ENCODE measurements around the gene RET.

DNA sequence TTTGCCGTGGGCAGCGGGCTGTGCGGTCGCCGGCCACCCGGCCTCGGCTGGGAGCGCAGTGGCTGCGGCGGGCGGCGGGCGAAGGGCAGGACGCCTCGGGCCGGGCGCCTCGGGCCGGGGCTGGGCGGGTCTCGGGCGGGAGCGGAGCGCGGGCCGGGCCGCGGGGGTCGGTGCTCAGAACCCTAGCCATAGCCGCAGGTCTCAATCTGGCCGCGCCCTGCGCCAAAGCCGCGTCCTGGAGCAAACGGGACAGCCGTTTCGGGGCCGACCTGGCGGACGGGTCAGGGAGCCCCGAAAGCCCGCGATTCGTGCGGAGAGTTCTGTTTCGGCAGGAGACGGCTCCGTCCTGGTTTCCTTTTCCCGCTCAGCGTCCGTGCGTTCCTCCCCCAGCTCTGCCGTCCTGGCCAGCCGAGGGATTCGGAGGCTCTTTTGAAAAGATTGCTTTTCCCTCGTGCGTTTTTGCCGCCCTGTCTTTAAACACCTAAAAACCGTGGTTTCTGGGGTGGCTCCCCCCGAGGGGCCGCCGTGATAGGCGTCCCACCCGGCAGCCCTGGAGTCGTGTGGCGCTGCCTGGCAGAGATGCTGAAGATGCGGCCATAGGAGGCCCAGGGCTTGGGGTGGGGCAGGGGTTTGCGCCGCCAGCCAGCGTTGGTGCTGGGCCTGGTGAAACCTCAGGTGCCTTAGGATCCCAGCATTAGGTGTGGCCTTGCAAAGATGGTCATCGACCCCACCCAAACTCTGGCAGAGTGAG is 727 bp downstream of the RET start:
- no peak for TF ChIP-seq ZFHX2 (tag by site-specific recombination; conservative IDR thresholded peaks at IDR 0.05)
- TF ChIP-seq KLF10 (tag by site-specific recombination; IDR thresholded peaks at IDR 0.05): no peak
- no peak for TF ChIP-seq CTCF (tag by site-specific recombination; IDR thresholded peaks at IDR 0.05)
- no peak for TF ChIP-seq PATZ1 (tag by site-specific recombination; IDR thresholded peaks at IDR 0.05)
- TF ChIP-seq, protein P1, sequence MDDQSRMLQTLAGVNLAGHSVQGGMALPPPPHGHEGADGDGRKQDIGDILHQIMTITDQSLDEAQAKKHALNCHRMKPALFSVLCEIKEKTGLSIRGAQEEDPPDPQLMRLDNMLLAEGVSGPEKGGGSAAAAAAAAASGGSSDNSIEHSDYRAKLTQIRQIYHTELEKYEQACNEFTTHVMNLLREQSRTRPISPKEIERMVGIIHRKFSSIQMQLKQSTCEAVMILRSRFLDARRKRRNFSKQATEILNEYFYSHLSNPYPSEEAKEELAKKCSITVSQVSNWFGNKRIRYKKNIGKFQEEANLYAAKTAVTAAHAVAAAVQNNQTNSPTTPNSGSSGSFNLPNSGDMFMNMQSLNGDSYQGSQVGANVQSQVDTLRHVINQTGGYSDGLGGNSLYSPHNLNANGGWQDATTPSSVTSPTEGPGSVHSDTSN (CRISPR knock-in tag; IDR thresholded peaks at IDR 0.05): no peak
- TF ChIP-seq, protein P2, sequence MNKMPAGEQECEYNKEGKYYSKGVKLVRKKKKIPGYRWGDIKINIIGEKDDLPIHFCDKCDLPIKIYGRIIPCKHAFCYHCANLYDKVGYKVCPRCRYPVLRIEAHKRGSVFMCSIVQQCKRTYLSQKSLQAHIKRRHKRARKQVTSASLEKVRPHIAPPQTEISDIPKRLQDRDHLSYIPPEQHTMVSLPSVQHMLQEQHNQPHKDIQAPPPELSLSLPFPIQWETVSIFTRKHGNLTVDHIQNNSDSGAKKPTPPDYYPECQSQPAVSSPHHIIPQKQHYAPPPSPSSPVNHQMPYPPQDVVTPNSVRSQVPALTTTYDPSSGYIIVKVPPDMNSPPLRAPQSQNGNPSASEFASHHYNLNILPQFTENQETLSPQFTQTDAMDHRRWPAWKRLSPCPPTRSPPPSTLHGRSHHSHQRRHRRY (tag by site-specific recombination; IDR thresholded peaks at IDR 0.05): no peak

Measured in HEK293 (cell line).